ENCODE results near the gene CLPTM1L.
"Not testable (repeated sequence)": the region's sequence is repeated elsewhere in the genome, so short reads cannot be mapped to it uniquely, and the experiment has no call there.

The CLPTM1L gene

GRCh38 chr5:1381370-1382247 is 36.7 kb upstream of the CLPTM1L start:
- in situ Hi-C loops (cut with MboI; ENCODE audit: low sequenced_read_pairs): no loop called here

GRCh38 chr5:1380910-1381309 is 36.0 kb upstream of the CLPTM1L start:
- in situ Hi-C loops (cut with MboI; ENCODE audit: low sequenced_read_pairs): no loop called here

- in situ Hi-C loops (cut with MboI; ENCODE audit: low sequenced_read_pairs): no loop called here
These were observed 35.3 kb upstream of the CLPTM1L start for GRCh38 chr5:1380011-1380817.

GRCh38 chr5:1378866-1379659 is 34.2 kb upstream of the CLPTM1L start:
- in situ Hi-C loops (cut with MboI; ENCODE audit: low sequenced_read_pairs): no loop called here

GRCh38 chr5:1378096-1378495 is 33.2 kb upstream of the CLPTM1L start:
- in situ Hi-C loops (cut with MboI; ENCODE audit: low sequenced_read_pairs): no loop called here

- in situ Hi-C loops (cut with MboI; ENCODE audit: low sequenced_read_pairs): no loop called here
These were observed 32.1 kb upstream of the CLPTM1L start for GRCh38 chr5:1376981-1377380.

GRCh38 chr5:1375871-1376810 is 31.2 kb upstream of the CLPTM1L start:
- in situ Hi-C loops (cut with MboI; ENCODE audit: low sequenced_read_pairs): no loop called here

GRCh38 chr5:1374679-1375055 is 29.8 kb upstream of the CLPTM1L start:
- in situ Hi-C loops (cut with MboI; ENCODE audit: low sequenced_read_pairs): no loop called here

GRCh38 chr5:1374030-1374678 is 29.3 kb upstream of the CLPTM1L start:
- in situ Hi-C loops (cut with MboI; ENCODE audit: low sequenced_read_pairs): no loop called here

- in situ Hi-C loops (cut with MboI; ENCODE audit: low sequenced_read_pairs): not testable (repeated sequence)
These were observed 27.1 kb upstream of the CLPTM1L start for GRCh38 chr5:1371972-1372342.

- in situ Hi-C loops (cut with MboI; ENCODE audit: low sequenced_read_pairs): no loop called here
These were observed 26.5 kb upstream of the CLPTM1L start for GRCh38 chr5:1371218-1371971.

- in situ Hi-C loops (cut with MboI; ENCODE audit: low sequenced_read_pairs): no loop called here
These were observed 25.1 kb upstream of the CLPTM1L start for GRCh38 chr5:1370006-1370405.

- in situ Hi-C loops (cut with MboI; ENCODE audit: low sequenced_read_pairs): no loop called here
These were observed 23.9 kb upstream of the CLPTM1L start for GRCh38 chr5:1368756-1369155.

GRCh38 chr5:1368236-1368635 is 23.3 kb upstream of the CLPTM1L start:
- in situ Hi-C loops (cut with MboI; ENCODE audit: low sequenced_read_pairs): no loop called here

GRCh38 chr5:1367149-1367548 is 22.2 kb upstream of the CLPTM1L start:
- in situ Hi-C loops (cut with MboI; ENCODE audit: low sequenced_read_pairs): no loop called here

- in situ Hi-C loops (cut with MboI; ENCODE audit: low sequenced_read_pairs): no loop called here
These were observed 21.6 kb upstream of the CLPTM1L start for GRCh38 chr5:1366514-1366913.

GRCh38 chr5:1364211-1364610 is 19.3 kb upstream of the CLPTM1L start:
- in situ Hi-C loops (cut with MboI; ENCODE audit: low sequenced_read_pairs): no loop called here

GRCh38 chr5:1363581-1363980 is 18.7 kb upstream of the CLPTM1L start:
- in situ Hi-C loops (cut with MboI; ENCODE audit: low sequenced_read_pairs): no loop called here

- in situ Hi-C loops (cut with MboI; ENCODE audit: low sequenced_read_pairs): no loop called here
These were observed 18.3 kb upstream of the CLPTM1L start for GRCh38 chr5:1363160-1363559.
